Neuronal stem cell (in vitro differentiated cells): Measurements from ENCODE around the gene LVRN.

Experiments
- DNase-seq: peaks from one replicate; pipeline ENCODE4 v3.0.0-alpha.2; 2013; ENCODE audit warnings: low spot score
- H2AFZ ChIP-seq: one replicate; pipeline ENCODE4 v1.6.1; 2013; ENCODE audit warnings: mild to moderate bottlenecking, low read length, inconsistent platforms
- H2AK5ac ChIP-seq: 2 replicates; pipeline ENCODE4 v1.6.1; 2013; ENCODE audit warnings: low read depth, mild to moderate bottlenecking, inconsistent platforms, low read length, moderate library complexity, mixed read lengths
- H2BK120ac ChIP-seq: 2 replicates; pipeline ENCODE4 v1.6.1; 2013; ENCODE audit warnings: low read depth, mild to moderate bottlenecking, inconsistent platforms, low read length, moderate library complexity, mixed read lengths
- H2BK12ac ChIP-seq: one replicate; pipeline ENCODE4 v1.6.1; 2013; ENCODE audit warnings: low read length, inconsistent platforms
- H2BK15ac ChIP-seq: 2 replicates; pipeline ENCODE4 v1.6.1; 2013; ENCODE audit warnings: mild to moderate bottlenecking, low read length, inconsistent platforms, mixed read lengths
- H2BK5ac ChIP-seq: one replicate; pipeline ENCODE4 v1.6.1; 2013; ENCODE audit warnings: inconsistent platforms, mild to moderate bottlenecking, low read length, moderate library complexity
- H3K14ac ChIP-seq: one replicate; pipeline ENCODE4 v1.6.1; 2013; ENCODE audit warnings: low read length, inconsistent platforms
- H3K18ac ChIP-seq: 2 replicates; pipeline ENCODE4 v1.6.1; 2013; ENCODE audit warnings: low read length, inconsistent platforms
- H3K23ac ChIP-seq: 2 replicates; pipeline ENCODE4 v1.6.1; 2013; ENCODE audit warnings: low read depth, mild to moderate bottlenecking, mixed read lengths, low read length, inconsistent platforms; ENCODE audit not compliant: poor library complexity
- H3K27ac ChIP-seq: replicated peaks from 3 replicates; pipeline ENCODE4 v1.5.1; 2013; ENCODE audit warnings: low read length, inconsistent platforms
- H3K27me3 ChIP-seq, 3 experiments: 2 replicates each; pipeline ENCODE4 v1.6.1; 2013; ENCODE audit warnings: low read length in 3 of 3, mild to moderate bottlenecking in 2 of 3, inconsistent platforms in 1 of 3, low read depth in 1 of 3, mixed read lengths in 1 of 3, moderate library complexity in 1 of 3; ENCODE audit not compliant: control insufficient read depth in 3 of 3, insufficient read depth in 3 of 3
- H3K36me3 ChIP-seq, 2 donors: replicated peaks in 1 of 2; 2 replicates each; pipeline ENCODE4 v1.6.1; 2013; ENCODE audit warnings: low read length in 2 of 2; ENCODE audit not compliant: control insufficient read depth in 2 of 2, insufficient read depth in 2 of 2
- H3K4ac ChIP-seq: 2 replicates; pipeline ENCODE4 v1.6.1; 2013; ENCODE audit warnings: inconsistent platforms, mild to moderate bottlenecking, low read length, moderate library complexity
- H3K4me1 ChIP-seq, 2 donors: 1 replicate in 1 of 2; 2 replicates in 1 of 2; pipeline ENCODE4 v1.6.1; 2013; ENCODE audit warnings: low read length in 2 of 2, low read depth in 1 of 2; ENCODE audit not compliant: control insufficient read depth in 2 of 2, insufficient read depth in 1 of 2
- H3K4me2 ChIP-seq: one replicate; pipeline ENCODE4 v1.6.1; 2013; ENCODE audit warnings: mild to moderate bottlenecking, low read length, inconsistent platforms; ENCODE audit not compliant: insufficient read depth, poor library complexity, severe bottlenecking
- H3K4me3 ChIP-seq, 2 donors: 2 replicates each; pipeline ENCODE4 v1.5.1; 2013; ENCODE audit warnings: low read length in 2 of 2, mild to moderate bottlenecking in 2 of 2, inconsistent platforms in 1 of 2, moderate library complexity in 1 of 2
- H3K79me1 ChIP-seq: one replicate; pipeline ENCODE4 v1.6.1; 2013; ENCODE audit warnings: low read depth, mild to moderate bottlenecking, inconsistent platforms, low read length, moderate library complexity
- H3K9ac ChIP-seq: one replicate; pipeline ENCODE4 v1.6.1; 2013; ENCODE audit warnings: mild to moderate bottlenecking, low read depth, low read length, inconsistent platforms; ENCODE audit not compliant: poor library complexity
- H3K9me3 ChIP-seq, 2 donors: replicated peaks in 1 of 2; 2 replicates each; pipeline versions ENCODE3 to v1.6.1; 2013; ENCODE audit warnings: low read length in 2 of 2, mild to moderate bottlenecking in 2 of 2, inconsistent platforms in 1 of 2, low read depth in 1 of 2, mixed read lengths in 1 of 2, moderate library complexity in 1 of 2; ENCODE audit not compliant: control insufficient read depth in 2 of 2, insufficient read depth in 1 of 2
- H4K8ac ChIP-seq: one replicate; pipeline ENCODE4 v1.6.1; 2013; ENCODE audit warnings: low read depth, mild to moderate bottlenecking, inconsistent platforms, low read length, moderate library complexity
- H4K91ac ChIP-seq: one replicate; pipeline ENCODE4 v1.6.1; 2013; ENCODE audit warnings: low read length, low read depth, mild to moderate bottlenecking, inconsistent platforms; ENCODE audit not compliant: poor library complexity
- WGBS, 2 donors: extraction: QIAGEN DNeasy Blood & Tissue Kit; methylation state at CpG; one replicate each; pipeline ENCODE4 v1.1.7; 2013; ENCODE audit warnings: missing lambda C conversion rate in 2 of 2, mixed read lengths in 1 of 2; ENCODE audit not compliant: insufficient read length in 2 of 2, insufficient replicate concordance in 1 of 2; ENCODE audit errors: extremely low coverage in 2 of 2; 5-methylcytosine and 5-hydroxymethylcytosine counted together

LVRN gene

DNA sequence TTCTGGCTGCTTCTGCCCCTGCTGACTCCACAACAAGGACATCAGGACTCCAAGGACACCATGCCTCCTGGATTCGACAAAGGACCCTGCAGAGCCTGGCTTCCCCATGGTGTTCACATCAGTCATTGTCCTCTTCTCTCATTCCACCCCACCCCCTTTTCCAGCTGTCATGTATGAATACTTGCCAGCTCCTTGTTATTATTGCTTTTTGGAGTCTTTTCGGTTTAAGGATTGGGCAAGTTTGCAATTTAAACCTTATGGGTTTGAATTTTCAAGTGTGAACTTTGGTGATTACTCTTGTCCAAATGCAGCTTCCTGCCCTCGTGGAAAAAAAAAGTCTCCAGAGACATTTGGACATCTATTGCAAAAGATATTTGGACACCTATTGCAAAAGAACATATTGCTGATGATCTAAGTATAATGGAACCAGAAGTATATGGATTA lies 14.2 kb upstream of the LVRN start:
- Histone ChIP-seq H2BK15ac (no peak overlapping the region), H3K9me3 (no peaks in the 10 kb centered on the region), H3K4me3 (no peak overlapping the region), H3K27me3 (no peaks in the 10 kb centered on the region), H2AFZ (no peak overlapping the region), H3K23ac (no peak overlapping the region), H3K27ac (no peak overlapping the region), H3K14ac (no peak overlapping the region), H2BK12ac (no peak overlapping the region), H3K18ac (no peak overlapping the region), H4K8ac (no peak overlapping the region), H3K9ac (no peak overlapping the region), H2BK5ac (no peak overlapping the region), H3K4me1 (peaks cover 0 to 2% of the 10 kb centered on the region in 2 donors), H3K4ac (no peak overlapping the region), H3K4me2 (no peak overlapping the region), H2AK5ac (no peak overlapping the region), H3K36me3 (no peaks in the 10 kb centered on the region), H3K79me1 (no peaks in the 10 kb centered on the region), H2BK120ac (no peak overlapping the region), H4K91ac (no peak overlapping the region)
- DNase-seq: no peak
- WGBS, 2 donors: no CpG with 5 or more reads among the region's 3 CpGs

DNA sequence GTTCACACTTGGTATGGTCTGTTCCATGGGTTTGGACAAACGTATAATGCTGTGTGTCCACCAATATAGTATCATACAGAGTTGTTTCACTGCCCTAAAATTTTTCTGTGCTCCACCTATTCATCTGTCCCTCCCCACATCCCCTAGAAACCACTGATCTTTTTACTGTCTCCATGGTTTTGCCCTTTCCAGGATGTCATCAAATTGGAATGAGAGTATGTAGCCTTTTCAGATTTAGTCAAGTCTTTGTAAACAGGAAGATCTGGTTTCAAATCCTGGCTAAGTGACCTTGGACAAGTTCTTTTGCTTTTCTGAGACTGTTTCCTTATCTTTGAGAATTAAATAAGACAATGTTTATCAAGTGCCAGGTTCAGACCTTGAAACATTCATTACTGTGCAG lies 13.2 kb upstream of the LVRN start:
- no peaks in the 10 kb centered on the region for H3K36me3 ChIP-seq
- no peak overlapping the region for H4K91ac ChIP-seq
- H3K4me3 ChIP-seq: no peak overlapping the region
- peaks cover 0 to 2% of the 10 kb centered on the region in 2 donors for H3K4me1 ChIP-seq
- H3K4me2 ChIP-seq: no peak overlapping the region
- H2BK5ac ChIP-seq: no peak overlapping the region
- WGBS, 2 donors: no CpG with 5 or more reads among the region's 1 CpG
- H2BK120ac ChIP-seq: no peak overlapping the region
- no peak overlapping the region for H4K8ac ChIP-seq
- no peak overlapping the region for H2AK5ac ChIP-seq
- H2BK15ac ChIP-seq: no peak overlapping the region
- H3K79me1 ChIP-seq: no peaks in the 10 kb centered on the region
- no peaks in the 10 kb centered on the region for H3K27me3 ChIP-seq
- H3K9me3 ChIP-seq: no peaks in the 10 kb centered on the region
- no peak overlapping the region for H3K23ac ChIP-seq
- no peak for DNase-seq
- no peak overlapping the region for H2AFZ ChIP-seq
- H3K18ac ChIP-seq: no peak overlapping the region
- H2BK12ac ChIP-seq: no peak overlapping the region
- H3K9ac ChIP-seq: no peak overlapping the region
- H3K27ac ChIP-seq: no peak overlapping the region
- no peak overlapping the region for H3K14ac ChIP-seq
- no peak overlapping the region for H3K4ac ChIP-seq

GRCh38 chr5:115952588-115952987 lies 9.7 kb upstream of the LVRN start:
- H4K8ac ChIP-seq: no peak overlapping the region
- no peak overlapping the region for H2BK15ac ChIP-seq
- no peak overlapping the region for H2AFZ ChIP-seq
- no peak overlapping the region for H3K9ac ChIP-seq
- WGBS, 2 donors: no CpG with 5 or more reads among the region's 4 CpGs
- H3K18ac ChIP-seq: no peak overlapping the region
- H3K4ac ChIP-seq: no peak overlapping the region
- H3K23ac ChIP-seq: no peak overlapping the region
- no peak overlapping the region for H4K91ac ChIP-seq
- no peak overlapping the region for H3K4me2 ChIP-seq
- H3K9me3 ChIP-seq: no peaks in the 10 kb centered on the region
- H2BK12ac ChIP-seq: no peak overlapping the region
- no peak overlapping the region for H3K4me3 ChIP-seq
- no peaks in the 10 kb centered on the region for H3K79me1 ChIP-seq
- DNase-seq: no peak
- H3K4me1 ChIP-seq: peaks cover 0 to 2% of the 10 kb centered on the region in 2 donors
- no peak overlapping the region for H2BK120ac ChIP-seq
- no peak overlapping the region for H3K27ac ChIP-seq
- H3K36me3 ChIP-seq: no peaks in the 10 kb centered on the region
- H2AK5ac ChIP-seq: no peak overlapping the region
- H3K14ac ChIP-seq: no peak overlapping the region
- no peak overlapping the region for H2BK5ac ChIP-seq
- H3K27me3 ChIP-seq: no peaks in the 10 kb centered on the region

GRCh38 chr5:115954144-115954543 lies 8.1 kb upstream of the LVRN start:
- Histone ChIP-seq H3K23ac (no peak overlapping the region), H3K79me1 (no peaks in the 10 kb centered on the region), H3K9me3 (no peaks in the 10 kb centered on the region), H2AFZ (no peak overlapping the region), H3K27me3 (no peaks in the 10 kb centered on the region), H3K4me3 (no peak overlapping the region), H3K9ac (no peak overlapping the region), H2BK15ac (no peak overlapping the region), H3K4me1 (no peaks in the 10 kb centered on the region), H2BK5ac (no peak overlapping the region), H3K14ac (no peak overlapping the region), H3K36me3 (no peaks in the 10 kb centered on the region), H4K91ac (no peak overlapping the region), H3K4ac (no peak overlapping the region), H3K27ac (no peak overlapping the region), H2BK120ac (no peak overlapping the region), H2BK12ac (no peak overlapping the region), H2AK5ac (no peak overlapping the region), H3K4me2 (no peak overlapping the region), H4K8ac (no peak overlapping the region), H3K18ac (no peak overlapping the region)
- DNase-seq: no peak
